RPMI8226 (cell line): ENCODE results near the gene ADGRL3.
"Not testable (repeated sequence)": the region's sequence is repeated elsewhere in the genome, so short reads cannot be mapped to it uniquely, and the experiment has no call there.

Experiments
- DNase-seq: peaks from one replicate; pipeline ENCODE4 v3.0.0-alpha.2; 2015

Gene ADGRL3

DNA sequence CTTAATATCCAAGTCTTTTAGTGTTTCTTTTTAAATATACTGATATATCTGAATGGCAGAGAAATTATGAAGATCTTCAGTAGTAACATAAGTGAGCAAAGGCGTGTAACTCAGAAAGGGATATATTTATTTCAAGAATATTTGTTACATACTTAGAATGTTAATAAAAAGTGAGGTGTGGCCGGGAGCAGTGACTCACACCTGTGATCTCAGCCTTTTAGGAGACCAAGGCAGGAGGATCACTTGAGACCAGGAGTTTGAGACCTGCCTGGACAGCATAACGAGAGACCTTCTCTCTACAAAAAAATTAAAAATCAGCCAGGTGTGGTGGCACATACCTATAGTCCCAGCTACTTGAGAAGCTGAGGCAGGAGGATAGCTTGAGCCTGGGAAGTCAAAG is 651.0 kb downstream of the ADGRL3 start:
- no peak for DNase-seq

DNA sequence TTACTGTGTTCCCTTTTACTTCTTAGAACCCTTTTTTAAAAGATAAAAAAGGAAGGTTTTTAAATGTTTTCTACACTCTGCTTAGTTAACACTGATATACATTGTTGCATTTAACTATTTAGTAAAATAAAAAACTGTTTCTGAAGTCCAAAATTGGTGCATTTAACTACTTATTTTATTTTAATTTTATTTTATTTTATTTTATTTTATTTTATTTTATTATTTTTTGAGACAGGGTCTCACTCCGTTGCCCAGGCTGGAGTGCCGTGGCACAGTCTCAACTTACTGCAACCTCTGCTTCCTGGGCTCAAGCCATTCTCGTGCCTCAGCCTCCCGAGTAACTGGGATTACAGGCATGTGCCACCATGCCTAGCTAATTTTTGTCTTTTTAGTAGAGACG is 652.0 kb downstream of the ADGRL3 start:
- not testable (repeated sequence) for DNase-seq

- DNase-seq, result no peak
Measured at GRCh38 chr4:61853041-61853440, 652.9 kb downstream of the ADGRL3 start.

GRCh38 chr4:61860376-61860775 is 660.2 kb downstream of the ADGRL3 start:
- no peak for DNase-seq

DNA sequence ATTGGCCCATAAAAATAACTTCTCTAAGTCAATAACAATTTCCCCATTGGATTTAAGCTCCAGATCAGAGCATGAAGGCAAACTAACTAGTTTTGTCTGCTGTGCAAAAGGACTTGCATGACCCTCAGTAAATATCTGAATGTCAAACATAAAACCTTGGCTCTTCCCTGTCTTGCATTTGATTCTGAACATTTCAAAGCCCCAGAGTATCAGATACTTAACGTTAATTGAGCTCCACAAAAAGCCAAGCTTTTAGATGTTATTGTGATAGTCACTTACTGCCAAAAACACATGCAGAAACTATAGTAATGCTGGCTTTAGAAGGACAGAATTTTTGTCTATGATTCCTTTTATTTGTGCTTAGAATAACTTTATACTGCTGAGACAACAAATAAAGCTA is 664.2 kb downstream of the ADGRL3 start:
- DNase-seq, result no peak

- no peak for DNase-seq
Measured at GRCh38 chr4:61866378-61867030, 666.4 kb downstream of the ADGRL3 start.

- no peak for DNase-seq
Measured at GRCh38 chr4:61872983-61873382, 672.9 kb downstream of the ADGRL3 start.

- no peak for DNase-seq
Measured at GRCh38 chr4:61877266-61877665, 677.1 kb downstream of the ADGRL3 start.

DNA sequence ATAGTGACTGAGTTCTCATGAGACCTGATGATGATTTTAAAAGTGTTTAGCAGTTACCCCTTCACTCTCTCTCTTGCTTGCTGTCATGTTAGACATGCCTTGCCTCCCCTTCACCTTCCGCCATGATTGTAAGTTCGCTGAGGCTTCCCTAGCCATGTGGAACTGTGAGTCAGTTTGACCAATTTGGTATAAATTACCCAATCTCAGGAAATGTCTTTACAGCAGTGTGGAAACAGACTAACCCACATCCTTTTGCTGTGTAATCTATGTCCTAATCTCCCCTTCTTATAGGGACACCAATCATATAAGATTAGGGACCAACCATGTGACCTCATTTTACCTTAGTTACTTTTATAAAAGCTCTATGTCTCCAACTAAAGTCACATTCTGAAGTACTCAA is 677.8 kb downstream of the ADGRL3 start:
- DNase-seq, result no peak

- no peak for DNase-seq
Measured at GRCh38 chr4:61882381-61882780, 682.3 kb downstream of the ADGRL3 start.

DNA sequence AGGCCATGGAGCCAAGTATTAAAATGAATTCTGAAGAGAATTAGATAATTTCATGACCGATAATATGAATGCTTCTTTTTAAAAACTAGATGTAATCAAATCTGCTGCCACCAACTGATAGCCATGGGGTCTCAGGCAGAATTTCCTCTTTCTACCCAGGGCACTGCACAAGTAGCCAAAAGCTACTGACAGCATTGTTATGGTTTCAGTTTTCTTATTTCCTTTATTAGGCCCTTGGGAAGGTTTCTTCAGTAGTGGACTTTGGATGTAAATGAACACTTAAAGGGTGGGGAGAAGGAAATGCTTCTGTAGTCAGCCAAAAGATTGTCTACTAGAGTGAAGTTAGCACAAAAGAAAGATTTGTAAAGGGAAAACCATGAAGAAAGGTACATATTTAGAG is 686.0 kb downstream of the ADGRL3 start:
- no peak for DNase-seq

GRCh38 chr4:61889117-61889516 is 689.0 kb downstream of the ADGRL3 start:
- no peak for DNase-seq

DNA sequence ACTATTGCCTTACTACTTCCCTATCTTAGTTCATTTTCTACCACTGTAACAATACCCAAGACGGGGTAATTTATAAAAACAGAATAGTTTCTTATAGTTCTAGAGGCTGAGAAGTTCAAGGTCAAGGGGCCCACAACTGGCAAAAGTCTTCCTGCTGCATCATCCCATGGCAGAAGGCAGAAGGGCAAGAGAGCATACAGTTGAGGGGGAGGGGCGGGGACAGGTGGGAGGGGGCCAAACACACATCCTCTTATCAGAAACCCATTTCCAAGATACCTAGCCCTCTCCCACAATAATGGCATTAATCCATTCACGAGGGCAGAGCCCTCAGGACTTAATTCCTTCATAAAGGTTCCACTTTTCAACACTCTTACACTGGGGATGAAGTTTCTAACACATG is 690.2 kb downstream of the ADGRL3 start:
- DNase-seq, result no peak

GRCh38 chr4:61891953-61892352 is 691.8 kb downstream of the ADGRL3 start:
- DNase-seq, result no peak

DNA sequence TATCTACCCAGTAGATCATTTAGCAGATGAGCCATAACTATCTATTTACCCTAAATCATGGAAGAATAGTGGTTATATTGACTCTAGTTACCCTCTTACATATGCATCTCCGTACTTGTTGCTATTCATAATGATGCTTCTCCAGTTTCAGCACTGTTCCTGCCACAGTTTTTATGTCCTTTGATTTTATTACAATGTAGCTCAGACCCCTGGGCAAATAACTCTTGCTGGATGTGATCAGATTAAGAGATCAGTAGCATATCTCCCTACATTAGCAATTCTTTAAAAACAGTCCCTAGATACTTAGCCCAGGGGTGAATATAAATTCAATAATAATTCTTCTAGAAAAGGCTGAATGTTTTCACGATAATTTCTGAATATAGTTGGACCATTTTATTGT is 696.5 kb downstream of the ADGRL3 start:
- no peak for DNase-seq

- DNase-seq, result no peak
Measured at GRCh38 chr4:61909031-61909430, 708.9 kb downstream of the ADGRL3 start.

GRCh38 chr4:61911313-61911756 is 711.2 kb downstream of the ADGRL3 start:
- DNase-seq, result no peak

DNA sequence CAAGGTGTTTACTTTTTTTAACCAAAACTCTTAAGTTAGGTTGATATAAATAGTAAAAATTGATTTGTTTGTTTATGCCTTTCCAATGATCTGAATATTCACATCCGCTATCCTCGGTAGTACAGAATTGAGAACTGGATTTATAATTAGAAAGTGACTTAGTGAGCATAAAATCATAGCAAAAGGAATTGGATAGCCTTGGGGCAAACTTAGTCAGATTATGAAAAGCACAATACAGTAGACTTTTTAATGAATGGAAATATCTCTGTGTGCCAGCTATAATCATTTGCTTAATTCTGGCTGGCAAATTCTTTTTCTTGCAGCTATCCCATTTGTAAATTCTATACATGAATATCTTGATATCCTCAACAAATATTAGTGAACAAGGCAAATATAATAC is 713.5 kb downstream of the ADGRL3 start:
- DNase-seq, result no peak

DNA sequence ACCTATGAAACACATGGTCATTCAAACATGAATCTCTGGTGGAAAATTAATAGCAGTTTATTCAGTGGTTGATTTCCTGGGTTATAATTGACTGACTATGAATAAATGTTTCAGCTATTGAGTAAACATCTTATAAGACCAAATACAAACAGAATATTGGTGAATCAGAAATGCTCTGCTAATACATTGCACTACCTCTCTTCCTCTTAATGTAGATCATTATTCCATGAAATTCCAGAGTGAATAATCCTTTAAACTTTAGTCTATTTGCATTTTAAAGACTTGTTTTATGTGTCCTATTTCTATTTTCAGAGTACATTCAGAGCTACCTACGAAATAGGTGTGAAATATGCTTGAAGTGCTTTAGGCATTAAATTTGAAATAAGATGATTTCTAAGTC is 715.4 kb downstream of the ADGRL3 start:
- DNase-seq, result no peak

DNA sequence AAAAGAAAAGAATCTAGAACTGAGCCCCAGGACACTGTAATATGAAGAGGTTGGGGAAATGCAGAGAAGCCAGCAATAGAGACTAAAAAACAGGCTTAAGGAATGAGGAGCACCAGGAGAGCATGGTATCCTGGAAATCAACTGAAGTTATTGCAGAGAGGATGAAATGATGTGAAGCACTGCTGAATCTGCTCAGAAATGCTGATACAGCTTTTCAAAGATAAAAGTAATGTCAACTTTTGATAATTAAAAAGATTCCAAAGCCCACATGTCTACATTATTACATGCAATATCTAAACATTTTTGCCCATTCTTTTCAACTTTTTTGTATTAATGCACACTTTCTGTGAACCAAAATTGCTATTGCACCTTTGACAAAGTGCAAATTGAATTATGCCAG is 718.4 kb downstream of the ADGRL3 start:
- no peak for DNase-seq

- no peak for DNase-seq
Measured at GRCh38 chr4:61918987-61919386, 718.9 kb downstream of the ADGRL3 start.

DNA sequence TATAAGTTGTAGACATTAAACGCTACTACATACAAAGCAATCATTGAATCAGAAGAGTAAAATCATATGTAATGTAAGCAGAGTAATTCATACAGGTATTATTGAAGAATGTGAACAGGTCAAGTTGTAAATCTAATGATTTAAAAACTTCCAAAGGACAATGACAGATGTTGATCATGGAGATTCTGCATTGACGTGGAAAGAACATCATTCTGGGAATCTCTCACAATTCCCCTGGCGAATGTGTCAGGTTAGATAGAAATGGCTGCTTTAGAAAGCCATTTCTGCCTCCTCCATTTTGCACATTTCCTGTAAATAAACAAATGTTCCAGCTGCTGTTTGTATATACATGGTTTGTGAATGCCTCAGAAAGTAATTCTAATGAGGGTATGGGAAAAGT is 719.4 kb downstream of the ADGRL3 start:
- DNase-seq, result no peak

DNA sequence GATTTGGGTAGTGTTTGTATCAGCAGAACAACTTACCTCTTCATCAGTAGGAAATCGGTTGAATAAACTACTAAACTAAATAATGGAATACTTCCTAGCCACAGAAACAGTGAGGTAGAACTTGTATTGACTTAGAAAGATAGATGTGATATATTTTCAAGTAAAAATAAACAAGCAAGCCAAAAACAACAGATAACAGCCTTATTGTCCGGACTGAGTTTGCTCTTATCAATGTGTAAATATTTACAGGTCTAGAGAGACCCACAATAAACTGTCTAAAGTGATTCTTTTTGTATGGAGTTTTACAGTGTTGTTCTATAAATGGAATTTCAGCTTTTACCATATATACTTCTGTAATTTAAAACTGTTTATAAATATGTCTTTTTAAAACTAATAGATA is 721.8 kb downstream of the ADGRL3 start:
- no peak for DNase-seq

- DNase-seq, result no peak
Measured at GRCh38 chr4:61922766-61923165, 722.6 kb downstream of the ADGRL3 start.

- DNase-seq, result no peak
Measured at GRCh38 chr4:61923179-61923578, 723.1 kb downstream of the ADGRL3 start.

DNA sequence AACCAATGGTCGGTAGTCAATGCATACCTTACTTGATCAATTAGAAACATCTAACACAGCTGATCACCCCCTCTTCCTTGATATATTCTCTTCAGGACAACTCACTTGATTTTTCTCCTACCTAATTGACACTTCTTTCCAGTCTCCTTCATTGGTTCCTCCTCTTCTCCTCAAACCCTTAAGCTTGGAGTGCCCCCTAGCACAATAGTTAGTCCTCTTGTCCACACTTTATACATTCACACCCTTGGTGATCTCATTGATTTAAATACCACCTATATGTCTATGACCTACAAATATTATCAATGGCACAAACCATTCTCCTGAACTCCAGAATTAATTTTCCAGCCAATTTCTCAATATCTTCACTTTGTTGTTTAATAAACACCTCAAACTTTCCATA is 724.0 kb downstream of the ADGRL3 start:
- DNase-seq, result no peak
